Stomach (tissue), 19 donors: ENCODE data around the gene DIPK1C. TPM values are rescaled to one million over a fixed set of nuclear protein-coding genes. Genes with fewer than 3 reads are reported as not detected.

Experiments
- DNase-seq, 2 donors: peaks; one replicate each; pipeline versions ENCODE4 v3.0.0 to v3.0.0-alpha.2; 2013 to 2019
- H3K27ac ChIP-seq, 5 donors: fragments of 200-600 bp in 4 of 5; sonication (generic) in 4 of 5; one replicate each; pipeline ENCODE4 v1.5.1; 2013 to 2019; ENCODE audit warnings: mild to moderate bottlenecking in 1 of 5, moderate library complexity in 1 of 5
- H3K27me3 ChIP-seq, 3 donors: fragments of 200-600 bp; sonication (generic); one replicate each; pipeline ENCODE4 v1.5.1; 2017 to 2019; ENCODE audit warnings: mixed run types in 1 of 3
- H3K36me3 ChIP-seq, 4 donors: fragments of 200-600 bp; sonication (generic); 1 replicate in 3 of 4; 2 replicates in 1 of 4; pipeline ENCODE4 v1.5.1; 2016 to 2019
- H3K4me1 ChIP-seq, 4 donors: fragments of 200-600 bp; sonication (generic); one replicate each; pipeline ENCODE4 v1.5.1; 2016 to 2019
- H3K4me3 ChIP-seq, 4 donors: fragments of 200-600 bp; sonication (generic) in 3 of 4; one replicate each; pipeline ENCODE4 v1.5.1; 2016 to 2019; ENCODE audit warnings: mild to moderate bottlenecking in 1 of 4
- H3K9me3 ChIP-seq, 4 donors: fragments of 200-600 bp; sonication (generic); one replicate each; pipeline ENCODE4 v1.5.1; 2016 to 2019
- CTCF ChIP-seq, 7 experiments: fragments of 450-650 bp in 4 of 7; fragments of 200-600 bp in 3 of 7; sonication (generic) in 3 of 7; IDR thresholded peaks; one replicate each; pipeline ENCODE4 v1.5.1; 2016 to 2019; ENCODE audit warnings: antibody characterized with exemption in 7 of 7, control low read depth in 2 of 7, mild to moderate bottlenecking in 1 of 7
- EP300 ChIP-seq: sonication (generic); formaldehyde crosslinking; IDR thresholded peaks from one replicate; pipeline ENCODE4 v1.6.1; 2017; ENCODE audit warnings: antibody characterized with exemption
- POLR2A ChIP-seq, 4 donors: fragments of 450-650 bp; IDR thresholded peaks; one replicate each; pipeline ENCODE4 v1.6.1; 2016; ENCODE audit warnings: antibody characterized with exemption in 4 of 4, control low read depth in 2 of 4, mild to moderate bottlenecking in 1 of 4, moderate library complexity in 1 of 4
- POLR2AphosphoS5 ChIP-seq, 3 donors: sonication (generic); formaldehyde crosslinking; IDR thresholded peaks; one replicate each; pipeline ENCODE4 v1.6.1; 2016; ENCODE audit warnings: antibody characterized with exemption in 3 of 3
- WGBS, 5 donors: extraction: QIAGEN DNeasy Blood & Tissue Kit in 3 of 5; methylation state at CpG; one replicate each; pipeline versions ENCODE4 v1.1.5 to v1.1.7; 2013 to 2018; 5-methylcytosine and 5-hydroxymethylcytosine counted together
- intact Hi-C: fragments of 100-400 bp; cut with DNase I; formaldehyde crosslinking; loops from one replicate; pipeline ENCODE4 v1.15.1; 2023; ENCODE audit warnings: low total_unique reads
- long read RNA-seq, 10 donors: transcript quantifications; one replicate each; lab custom pipeline, GENCODE V29; 2026
- polyA plus RNA-seq, 3 donors: library from polyadenylated mRNA; stranded (reverse); fragments of 200-250 nt; gene quantifications; one replicate each; pipeline ENCODE4 v1.2.3, GENCODE V29; 2013
- total RNA-seq, 5 donors: library from RNA; depleted of rRNA; stranded (reverse); fragments of >200 nt; gene quantifications; one replicate each; pipeline versions ENCODE4 v1.1.0 to v1.2.3, GENCODE V29; 2014 to 2016
- donor health status: healthy with polysubstance abuse.
- donor health status: Bipolar disorder and iron deficiency.
- donor health status: healthy.

Gene DIPK1C
- 1 to 10 TPM in 2 of 5 donors, not detected in 3; 1.8 to 2.3 TPM for total RNA-seq
- 1 to 10 TPM in 2 of 3 donors, under 1 TPM in 1; 0.55 to 2.3 (median 1.8) TPM for polyA plus RNA-seq
- long read RNA-seq, donor 1, partial matches to known transcripts = 0 of 2 reads
- long read RNA-seq, donor 1, other reads (novel, unspliced or antisense) = 0 of 2 reads
- long read RNA-seq, donor 2 = 0 reads
- long read RNA-seq, donor 3 = 0 reads
- long read RNA-seq, donor 4 = 0 reads
- long read RNA-seq, donor 5 = 0 reads
- long read RNA-seq, donor 6, partial matches to known transcripts = 0 of 2 reads
- long read RNA-seq, donor 6, other reads (novel, unspliced or antisense) = 0 of 2 reads
- long read RNA-seq, donor 7, partial matches to known transcripts = 0 of 2 reads
- long read RNA-seq, donor 7, other reads (novel, unspliced or antisense) = 0 of 2 reads
- long read RNA-seq, donor 8 = 0 reads
- long read RNA-seq, donor 9, partial matches to known transcripts = 0 of 1 reads
- long read RNA-seq, donor 9, other reads (novel, unspliced or antisense) = 0 of 1 reads
- long read RNA-seq, donor 10, partial matches to known transcripts = 0 of 1 reads
- long read RNA-seq, donor 10, other reads (novel, unspliced or antisense) = 0 of 1 reads

GRCh38 chr18:74457043-74457724 lies at the start of gene DIPK1C:
Gene DIPK1C, minus strand, starts transcription at chr18:74457308. Its CDS starts 49 bp downstream, at chr18:74457259.
- TF ChIP-seq EP300 = no peak
- no peak for TF ChIP-seq POLR2A (IDR thresholded peaks at IDR 0.05)
- TF ChIP-seq POLR2AphosphoS5 (IDR thresholded peaks at IDR 0.05) = no peak
- TF ChIP-seq CTCF (IDR thresholded peaks at IDR 0.05) = no peak
- H3K9me3 ChIP-seq = no peaks in the 10 kb centered on the region
- peaks cover 8 to 25% (median 19%) of the 10 kb centered on the region in 4 donors for H3K4me1 ChIP-seq
- peak within 1 kb of the TSS; percentile 38 to 59 (median 46) for H3K4me3 ChIP-seq
- H3K27me3 ChIP-seq = peaks cover 9 to 72% (median 40%) of the 10 kb centered on the region in 3 donors
- DNase-seq = peak in 1 of 2 donors; percentile 55
- no peak within 1 kb of the TSS for H3K27ac ChIP-seq
- WGBS, 5 donors = 1 to 3% (median 2%) methylated on average over 15 to 76 of the region's 76 CpGs
- intact Hi-C loops = no loop called here
- no peaks in the 10 kb centered on the region for H3K36me3 ChIP-seq

- Histone ChIP-seq H3K27ac (peak overlapping the region; percentile 43 to 75 (median 61)), H3K9me3 (no peaks in the 10 kb centered on the region), H3K36me3 (peaks cover 74 to 100% (median 99%) of the 10 kb centered on the region in 4 donors), H3K4me3 (peak overlapping the region in 1 of 4 donors; percentile 17), H3K4me1 (peaks cover 26 to 71% (median 35%) of the 10 kb centered on the region in 4 donors), H3K27me3 (no peaks in the 10 kb centered on the region)
- 48 to 53% (median 50%) methylated on average over 11 of the region's 11 CpGs for WGBS, 5 donors
- peak; percentile 7 to 85 for DNase-seq
- intact Hi-C loops = no loop called here
- TF ChIP-seq EP300 (no peak), POLR2AphosphoS5 (IDR thresholded peaks at IDR 0.05) (no peak), CTCF (IDR thresholded peaks at IDR 0.05) (no peak), POLR2A (IDR thresholded peaks at IDR 0.05) (no peak)
Measured at GRCh38 chr18:74506448-74507084, 49.5 kb upstream of the DIPK1C start.

GRCh38 chr18:74505776-74506175 lies 48.7 kb upstream of the DIPK1C start:
- Histone ChIP-seq H3K9me3 (no peaks in the 10 kb centered on the region), H3K27ac (peak overlapping the region; percentile 31 to 75 (median 43)), H3K4me1 (peaks cover 30 to 68% (median 38%) of the 10 kb centered on the region in 4 donors), H3K36me3 (peaks cover 71 to 98% (median 98%) of the 10 kb centered on the region in 4 donors), H3K27me3 (no peaks in the 10 kb centered on the region), H3K4me3 (no peak overlapping the region)
- intact Hi-C loops = no loop called here
- TF ChIP-seq CTCF (IDR thresholded peaks at IDR 0.05) = no peak
- no peak for TF ChIP-seq POLR2AphosphoS5 (IDR thresholded peaks at IDR 0.05)
- no peak for TF ChIP-seq POLR2A (IDR thresholded peaks at IDR 0.05)
- TF ChIP-seq EP300 = no peak
- 59 to 83% (median 77%) methylated on average over 16 of the region's 16 CpGs for WGBS, 5 donors
- DNase-seq = no peak

GRCh38 chr18:74503137-74503536 lies 46.0 kb upstream of the DIPK1C start:
- intact Hi-C loops = no loop called here
- WGBS, 5 donors = 78 to 95% (median 88%) methylated on average over 4 of the region's 4 CpGs
- peaks cover 54 to 73% (median 71%) of the 10 kb centered on the region in 4 donors for H3K36me3 ChIP-seq

More at GRCh38 chr18:74503137-74503536, 46.0 kb upstream of the DIPK1C start:
- TF ChIP-seq EP300 (no peak), POLR2A (IDR thresholded peaks at IDR 0.05) (no peak), CTCF (IDR thresholded peaks at IDR 0.05) (no peak), POLR2AphosphoS5 (IDR thresholded peaks at IDR 0.05) (no peak)
- H3K9me3 ChIP-seq = no peaks in the 10 kb centered on the region
- no peak overlapping the region for H3K27ac ChIP-seq
- DNase-seq = no peak
- H3K4me1 ChIP-seq = peaks cover 38 to 70% (median 51%) of the 10 kb centered on the region in 4 donors
- H3K4me3 ChIP-seq = no peak overlapping the region
- H3K27me3 ChIP-seq = no peaks in the 10 kb centered on the region
